ENCODE measurements around the gene BRSK2. TPM values are rescaled to one million over a fixed set of nuclear protein-coding genes. Genes with fewer than 3 reads are reported as not detected.

Gene BRSK2
- polyA plus RNA-seq, 4 donors, result 0.41 to 1.5 (median 0.71) TPM

- no peak for DNase-seq (ENCODE audit: low read depth in 4 of 4, low spot score in 2 of 4)
Measured at GRCh38 chr11:1476940-1477736, 87.4 kb downstream of the BRSK2 start.

GRCh38 chr11:1478011-1478410 lies 88.3 kb downstream of the BRSK2 start:
- DNase-seq (ENCODE audit: low read depth in 4 of 4, low spot score in 2 of 4), result no peak

GRCh38 chr11:1478544-1478943 lies 88.8 kb downstream of the BRSK2 start:
- no peak for DNase-seq (ENCODE audit: low read depth in 4 of 4, low spot score in 2 of 4)

DNA sequence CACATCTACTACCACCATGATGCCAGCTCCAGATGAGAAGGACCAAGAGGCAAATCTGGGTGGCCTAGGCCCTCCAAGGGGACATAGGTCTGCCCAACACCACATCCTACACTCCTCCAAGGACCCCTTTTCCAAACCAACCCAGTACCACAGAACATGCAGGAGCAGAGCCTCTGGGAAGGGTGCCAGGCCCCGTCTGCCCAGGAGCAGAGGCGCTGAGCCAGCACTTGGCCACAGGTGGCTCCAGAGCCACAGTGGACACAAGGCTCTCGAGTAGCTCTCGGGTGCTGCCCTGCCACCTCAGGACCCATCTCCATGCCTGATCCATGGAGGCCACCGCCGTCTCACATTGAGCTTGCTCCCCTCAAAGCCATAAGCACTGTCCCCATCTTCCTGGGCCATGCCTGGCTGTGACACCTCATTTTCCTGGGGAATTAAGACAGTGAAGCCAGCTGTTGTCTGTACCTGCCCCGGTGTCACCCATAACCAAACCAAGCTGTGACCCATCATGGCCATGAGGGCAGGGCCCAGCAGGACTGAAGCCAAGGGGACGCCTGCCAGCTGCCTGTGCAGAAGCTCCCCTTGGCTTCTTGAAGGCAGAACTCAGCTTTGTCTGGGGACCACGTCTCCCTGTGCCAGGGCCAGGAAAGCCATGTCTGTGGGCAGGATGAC lies 89.4 kb downstream of the BRSK2 start:
- no peak for DNase-seq (ENCODE audit: low read depth in 4 of 4, low spot score in 2 of 4)

DNA sequence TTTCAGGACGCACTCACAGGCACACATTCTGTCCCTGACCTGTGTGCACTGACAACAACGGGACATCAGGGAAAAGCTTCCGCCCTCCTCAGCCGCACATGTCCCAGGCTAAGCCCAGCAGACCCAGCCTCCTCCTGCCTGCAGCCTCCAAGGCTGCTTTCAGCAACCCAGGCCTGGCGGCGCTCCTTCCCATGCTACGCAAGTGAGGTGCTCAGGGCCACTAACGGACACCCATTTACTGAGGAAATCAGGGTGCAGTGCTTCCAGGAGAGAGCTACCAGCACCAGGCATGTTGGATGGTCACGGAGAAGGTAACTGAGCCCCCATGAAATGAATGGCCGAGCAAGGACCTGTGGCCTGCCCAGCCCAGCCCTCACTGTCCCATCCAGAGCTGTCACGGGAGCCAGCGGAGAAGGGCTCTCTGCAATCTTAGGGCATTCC lies 90.0 kb downstream of the BRSK2 start:
- DNase-seq (ENCODE audit: low read depth in 4 of 4, low spot score in 2 of 4), result no peak

DNA sequence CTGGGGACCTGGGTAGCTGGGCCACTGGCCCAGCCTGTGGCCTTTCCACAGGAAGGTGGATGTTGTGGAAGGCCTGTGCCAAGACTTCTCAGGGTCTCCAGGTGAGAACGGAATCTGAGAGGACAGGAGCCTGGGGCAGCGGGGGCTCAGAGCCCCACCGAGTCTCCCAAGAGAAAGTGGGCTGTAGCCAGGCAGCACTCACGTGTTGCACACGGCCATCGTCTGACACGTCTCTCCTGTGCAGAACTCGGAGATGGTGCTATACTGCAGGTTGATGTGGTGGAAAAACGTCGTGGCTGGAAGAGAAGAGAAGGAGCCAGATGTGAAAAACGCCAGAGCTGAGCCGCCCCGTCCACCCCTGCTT lies 90.4 kb downstream of the BRSK2 start:
- no peak for DNase-seq (ENCODE audit: low read depth in 4 of 4, low spot score in 2 of 4)

DNA sequence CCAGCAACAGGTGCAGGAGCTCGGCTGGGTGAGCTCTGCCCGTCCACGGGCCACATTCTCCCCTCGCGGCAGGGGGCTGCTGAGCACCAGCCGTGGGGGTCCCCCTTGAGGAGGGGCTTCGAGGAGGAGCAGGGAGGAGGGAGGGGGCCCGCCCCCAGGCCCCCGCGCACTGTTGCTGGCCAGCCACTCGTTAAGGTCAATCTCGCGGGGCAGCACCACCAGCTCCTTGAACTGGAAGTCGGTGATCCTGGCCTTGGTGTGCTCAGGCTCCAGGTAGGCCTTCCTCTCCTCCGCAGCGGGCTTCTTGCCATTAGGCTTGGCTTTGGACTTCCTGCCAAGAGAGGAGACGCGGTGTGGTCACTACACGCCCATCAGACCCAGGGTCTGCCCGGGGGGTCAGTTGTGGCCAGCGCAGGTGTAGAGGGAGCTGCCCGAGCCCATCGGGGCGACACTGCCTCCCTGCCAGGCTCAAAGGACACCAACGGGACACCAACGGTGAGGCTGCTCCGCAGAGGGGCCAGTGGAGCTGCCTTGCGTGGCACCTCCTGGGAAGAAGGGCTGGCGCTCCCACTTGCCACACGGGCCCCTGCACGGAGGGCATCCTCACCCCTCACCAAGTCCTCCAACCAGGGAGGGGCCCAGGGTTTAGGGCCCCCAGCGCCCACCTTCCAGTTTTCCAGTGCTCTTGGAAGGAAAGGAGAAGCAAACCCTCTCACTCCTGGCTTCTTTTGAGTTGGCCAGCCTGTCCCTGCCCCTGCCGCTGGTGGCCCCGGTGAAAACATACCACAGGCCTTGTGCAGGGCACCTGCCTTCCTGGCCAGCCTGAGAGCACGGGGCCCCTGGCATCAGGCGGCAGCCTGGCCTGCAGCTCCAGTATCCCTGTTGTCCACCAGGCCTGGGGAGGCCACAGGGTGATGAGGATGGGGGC lies 91.1 kb downstream of the BRSK2 start:
- DNase-seq (ENCODE audit: low read depth in 4 of 4, low spot score in 2 of 4), result no peak

- no peak for DNase-seq (ENCODE audit: low read depth in 4 of 4, low spot score in 2 of 4)
Measured at GRCh38 chr11:1481483-1481825, 91.7 kb downstream of the BRSK2 start.

GRCh38 chr11:1481861-1482441 lies 92.2 kb downstream of the BRSK2 start:
- DNase-seq (ENCODE audit: low read depth in 4 of 4, low spot score in 2 of 4), result no peak

DNA sequence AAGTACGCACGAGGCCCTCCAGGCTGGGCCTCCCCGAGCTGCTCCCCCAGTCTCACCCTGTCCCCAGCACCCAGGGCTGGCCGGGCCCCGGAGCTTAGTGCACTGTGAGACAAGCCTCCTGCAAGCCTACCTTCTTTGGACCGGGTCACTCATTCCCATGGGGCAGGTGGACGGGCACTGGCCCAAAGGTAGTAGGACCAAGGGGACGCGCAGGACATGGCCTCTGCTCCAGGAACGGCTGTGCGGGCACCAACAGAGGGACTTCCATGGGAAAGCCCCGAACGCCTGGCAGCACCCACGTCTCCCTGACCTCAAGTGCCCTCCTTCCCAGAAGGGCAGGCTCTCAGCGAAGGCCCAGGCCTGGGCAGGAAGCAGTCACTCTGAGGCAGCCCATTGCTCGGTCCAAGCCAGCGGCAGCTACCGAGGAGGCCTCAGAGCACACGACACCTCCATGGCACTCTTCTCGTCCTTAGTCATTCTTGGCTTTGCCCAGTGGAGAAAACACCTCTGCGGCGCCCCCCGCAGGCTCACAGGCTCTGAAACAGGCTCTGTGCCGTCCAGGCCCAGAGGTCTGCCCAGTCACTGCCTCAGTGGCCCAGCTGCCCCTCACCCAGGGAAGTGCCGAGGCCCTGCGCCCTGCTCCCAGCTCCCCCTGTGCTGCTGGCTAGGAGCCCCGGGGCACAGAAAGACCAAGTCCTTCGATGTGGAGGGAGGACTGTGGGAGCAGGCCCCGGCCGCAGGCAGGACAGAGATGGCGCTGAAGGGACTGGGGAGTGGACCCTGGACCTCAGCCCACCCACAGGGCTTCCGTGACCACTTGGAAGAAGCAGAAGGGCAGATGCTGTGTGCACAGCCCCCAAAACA lies 93.1 kb downstream of the BRSK2 start:
- no peak for DNase-seq (ENCODE audit: low read depth in 4 of 4, low spot score in 2 of 4)

GRCh38 chr11:1483445-1483961 lies 93.8 kb downstream of the BRSK2 start:
- no peak for DNase-seq (ENCODE audit: low read depth in 4 of 4, low spot score in 2 of 4)

- no peak for DNase-seq (ENCODE audit: low read depth in 4 of 4, low spot score in 2 of 4)
Measured at GRCh38 chr11:1484061-1484671, 94.4 kb downstream of the BRSK2 start.

- no peak for DNase-seq (ENCODE audit: low read depth in 4 of 4, low spot score in 2 of 4)
Measured at GRCh38 chr11:1484695-1485503, 95.2 kb downstream of the BRSK2 start.

- DNase-seq (ENCODE audit: low read depth in 4 of 4, low spot score in 2 of 4), result no peak
Measured at GRCh38 chr11:1485504-1485885, 95.8 kb downstream of the BRSK2 start.

- no peak for DNase-seq (ENCODE audit: low read depth in 4 of 4, low spot score in 2 of 4)
Measured at GRCh38 chr11:1486054-1486825, 96.5 kb downstream of the BRSK2 start, which contains the start of gene MOB2. MOB2 (minus strand) TSS chr11:1486779; CDS start chr11:1486556, 223 bp downstream.

DNA sequence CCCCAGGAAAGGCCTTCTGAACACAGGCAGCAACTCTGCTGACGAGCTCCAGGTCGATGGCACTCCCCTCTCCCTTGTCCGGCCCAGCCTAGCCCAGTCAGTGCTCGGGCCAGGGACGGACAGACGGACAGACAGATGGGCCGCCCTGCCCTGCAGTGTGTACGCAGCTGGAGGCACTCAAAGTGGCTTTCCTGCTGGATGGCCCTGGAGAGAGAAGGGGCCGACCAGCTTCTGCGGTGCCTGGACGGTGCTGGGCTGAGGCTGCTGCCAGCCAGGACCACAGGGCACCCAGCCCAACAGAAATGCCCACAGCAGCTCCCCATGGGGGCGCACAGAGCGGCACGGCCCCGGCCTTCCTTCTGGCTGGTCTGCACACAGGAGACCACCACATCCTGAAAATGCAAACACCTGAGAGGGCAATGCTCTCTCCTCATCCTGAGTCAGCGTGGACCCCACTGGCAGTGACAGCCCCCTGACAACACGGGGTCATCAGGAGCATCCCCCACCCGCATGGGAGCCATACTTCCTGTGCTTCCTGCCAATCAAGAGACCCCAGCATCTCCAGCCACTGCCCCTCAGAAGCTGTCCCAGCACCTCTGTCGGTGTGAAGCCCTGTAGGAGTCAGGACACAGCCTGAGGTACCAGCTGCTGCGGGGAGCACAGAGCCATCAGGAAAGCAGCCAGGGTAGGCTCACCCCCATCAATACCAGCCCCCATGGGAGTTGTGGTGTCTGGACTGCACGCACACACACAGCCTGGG lies 97.5 kb downstream of the BRSK2 start:
- DNase-seq (ENCODE audit: low read depth in 4 of 4, low spot score in 2 of 4), result no peak
